Skeletal muscle cell (primary cell): ENCODE measurements around the gene TUBA4B.

Experiments
- DNase-seq: peaks from one replicate; pipeline ENCODE4 v3.0.0-alpha.2; 2010; ENCODE audit warnings: low read depth
- H3K4me3 ChIP-seq: 2 replicates; pipeline ENCODE4 v1.5.1; 2011; ENCODE audit warnings: low read depth, mild to moderate bottlenecking, control low read depth, low read length, moderate library complexity

The TUBA4B gene

GRCh38 chr2:219218217-219218731 is 34.8 kb upstream of the TUBA4B start:
- H3K4me3 ChIP-seq = peak overlapping the region; percentile 61
- DNase-seq = peak; percentile 45

GRCh38 chr2:219218732-219219701 is 34.0 kb upstream of the TUBA4B start, which contains the start of gene ABCB6:
ABCB6 (minus strand) TSS chr2:219218958; CDS start chr2:219218673, 285 bp downstream.
- H3K4me3 ChIP-seq = peak within 1 kb of the TSS; percentile 61
- DNase-seq = peak; percentile 84

- no peak overlapping the region for H3K4me3 ChIP-seq
- DNase-seq = no peak
Measured at GRCh38 chr2:219219784-219220532, 33.1 kb upstream of the TUBA4B start.

GRCh38 chr2:219220652-219221402 is 32.2 kb upstream of the TUBA4B start:
- H3K4me3 ChIP-seq = no peak overlapping the region
- no peak for DNase-seq

DNA sequence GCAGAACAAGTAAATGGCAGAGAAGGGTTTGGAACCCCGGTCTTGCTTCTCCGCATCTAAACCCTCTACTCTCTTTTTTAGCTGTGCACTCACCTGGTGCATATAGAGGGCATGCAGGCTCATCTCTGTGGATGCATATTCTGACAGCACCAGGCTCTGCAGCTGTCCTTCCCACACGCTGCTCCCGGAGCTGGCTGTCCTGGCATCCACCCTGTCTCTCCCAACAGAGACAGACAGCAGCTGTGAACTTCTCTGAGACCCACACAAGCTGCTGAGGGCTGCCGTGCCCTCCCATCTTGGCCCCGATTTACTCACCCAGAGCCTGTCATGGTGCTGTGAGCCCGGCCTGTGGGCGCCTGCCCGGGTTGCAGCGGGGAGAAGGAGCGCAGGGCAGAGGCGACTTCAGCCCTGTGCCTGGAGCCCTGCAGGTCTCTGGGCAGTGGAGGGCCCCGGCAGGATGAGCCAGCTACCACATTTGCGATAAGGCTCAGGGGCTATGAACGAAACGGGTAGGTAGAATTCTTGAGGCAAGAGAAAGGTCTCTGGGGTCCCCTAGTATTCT is 31.0 kb upstream of the TUBA4B start:
- H3K4me3 ChIP-seq = no peak overlapping the region
- DNase-seq = no peak

DNA sequence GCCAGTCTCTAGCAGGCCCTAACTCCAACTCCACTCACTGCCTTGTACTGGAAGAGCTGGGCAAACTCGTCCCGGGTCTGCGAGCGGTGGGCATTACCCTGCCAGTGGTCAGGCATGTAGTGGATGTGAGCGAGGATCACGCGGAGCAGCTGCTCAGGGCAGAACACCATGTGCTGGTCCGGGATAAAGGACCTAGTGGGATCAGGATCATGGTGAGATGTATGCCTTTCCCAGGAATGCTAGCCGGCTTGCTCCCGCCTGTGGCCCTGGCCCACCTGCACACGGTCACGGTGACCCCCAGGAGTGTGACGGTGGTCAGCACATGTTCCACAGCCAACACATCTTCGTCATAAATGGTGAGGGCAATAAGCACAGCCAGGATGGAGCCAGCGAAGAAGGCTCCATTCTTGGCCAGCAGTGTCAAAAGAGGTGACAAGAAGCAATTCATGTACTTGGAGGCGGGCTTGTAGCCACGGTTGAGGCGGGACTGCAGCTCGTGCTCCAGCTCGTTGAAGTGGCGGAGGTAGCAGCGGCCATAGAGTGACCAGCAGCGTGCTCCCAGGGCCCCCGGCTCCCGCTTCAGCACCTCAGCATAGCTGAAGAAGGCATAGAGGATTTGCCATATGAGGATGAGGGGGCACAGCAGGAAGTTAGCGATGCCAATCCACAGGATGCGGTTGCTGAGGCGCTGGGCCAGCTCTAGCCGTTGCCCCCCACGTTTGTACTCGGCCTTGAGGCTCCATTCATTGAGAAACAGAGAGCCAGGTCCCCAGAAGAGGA is 29.0 kb upstream of the TUBA4B start:
- DNase-seq = no peak
- no peak overlapping the region for H3K4me3 ChIP-seq

GRCh38 chr2:219225350-219225749 is 27.7 kb upstream of the TUBA4B start:
- DNase-seq = no peak
- H3K4me3 ChIP-seq = no peak overlapping the region

GRCh38 chr2:219228041-219228910 is 24.8 kb upstream of the TUBA4B start:
- DNase-seq = no peak
- H3K4me3 ChIP-seq = peak overlapping the region; percentile 77

GRCh38 chr2:219228911-219229304 is 24.1 kb upstream of the TUBA4B start:
- H3K4me3 ChIP-seq = peak overlapping the region; percentile 77
- no peak for DNase-seq

DNA sequence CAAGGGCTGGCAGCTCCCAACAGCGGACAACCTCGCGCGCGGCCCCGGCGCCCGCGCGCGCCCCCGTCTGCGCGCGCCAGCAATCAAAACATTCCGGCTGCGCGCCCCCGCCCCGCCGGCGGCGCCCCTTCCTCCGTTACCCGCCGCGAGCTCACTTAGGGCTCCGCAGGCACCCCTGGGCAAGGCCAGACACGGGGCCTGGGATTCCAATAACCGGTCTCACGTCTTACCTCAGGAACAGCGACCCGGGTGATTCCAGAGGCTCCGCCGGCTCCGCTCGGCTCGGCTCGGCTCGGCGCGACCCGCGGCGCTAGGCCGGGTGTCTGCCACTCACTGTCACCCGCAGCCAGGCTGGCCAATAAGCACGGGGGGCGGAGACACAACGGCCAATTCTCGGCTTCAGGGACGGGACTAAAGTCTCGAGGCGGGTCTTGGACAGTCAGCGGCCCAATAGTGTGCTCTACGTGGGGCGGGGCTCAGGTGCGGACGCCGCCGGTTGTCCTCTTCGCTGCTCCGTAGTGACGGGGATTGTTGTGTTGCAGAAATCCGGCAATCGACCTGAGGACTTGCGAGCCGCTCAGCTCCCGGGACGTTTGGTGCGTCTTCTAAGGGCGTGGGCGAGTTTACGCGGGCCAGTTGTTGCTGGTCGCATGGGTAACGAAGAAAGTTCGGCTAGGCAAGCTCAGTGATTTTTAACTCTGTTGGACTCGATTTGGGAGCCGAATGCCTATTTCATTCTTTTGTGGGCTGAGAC is 23.6 kb upstream of the TUBA4B start, which contains the start of the genes ANKZF1 and ATG9A:
Gene ANKZF1, plus strand, starts transcription at position 502 of the 754 bp plus-strand sequence. CDS start 452 bp downstream, outside the sequence.
Gene ATG9A, minus strand, starts transcription at position 332 of the 754 bp plus-strand sequence. CDS start 1,612 bp downstream, outside the sequence.
- DNase-seq = peak; percentile 97
- H3K4me3 ChIP-seq = peak within 1 kb of the TSS; percentile 77

- DNase-seq = no peak
- peak overlapping the region; percentile 77 for H3K4me3 ChIP-seq
Measured at GRCh38 chr2:219230059-219230540, 22.9 kb upstream of the TUBA4B start.

GRCh38 chr2:219234331-219234730 is 18.7 kb upstream of the TUBA4B start:
- DNase-seq = no peak
- no peak overlapping the region for H3K4me3 ChIP-seq

DNA sequence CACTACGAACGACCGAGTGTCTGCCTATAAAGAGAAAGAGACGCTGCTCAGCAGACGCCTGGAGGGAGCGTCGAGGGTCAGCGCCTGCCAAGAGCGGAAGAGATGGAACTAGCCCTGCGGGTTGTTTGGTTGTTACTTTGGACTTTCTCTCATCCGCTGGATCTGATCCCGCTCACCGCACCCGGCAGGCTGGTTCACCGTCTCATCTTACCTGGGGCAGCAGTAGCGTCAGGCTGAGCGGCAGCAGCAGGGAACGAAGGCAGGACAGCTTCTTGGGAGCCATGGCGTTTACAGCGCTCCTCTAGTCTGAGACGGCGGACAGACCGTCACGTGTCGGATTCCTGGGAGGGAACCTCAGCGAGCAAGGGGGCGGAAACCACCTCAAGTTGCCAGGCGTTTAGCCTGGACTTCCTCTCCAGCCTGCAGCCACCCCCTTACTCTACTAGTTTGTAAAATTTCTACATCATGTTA is 9.7 kb upstream of the TUBA4B start:
- H3K4me3 ChIP-seq = peak overlapping the region; percentile 25
- DNase-seq = no peak

DNA sequence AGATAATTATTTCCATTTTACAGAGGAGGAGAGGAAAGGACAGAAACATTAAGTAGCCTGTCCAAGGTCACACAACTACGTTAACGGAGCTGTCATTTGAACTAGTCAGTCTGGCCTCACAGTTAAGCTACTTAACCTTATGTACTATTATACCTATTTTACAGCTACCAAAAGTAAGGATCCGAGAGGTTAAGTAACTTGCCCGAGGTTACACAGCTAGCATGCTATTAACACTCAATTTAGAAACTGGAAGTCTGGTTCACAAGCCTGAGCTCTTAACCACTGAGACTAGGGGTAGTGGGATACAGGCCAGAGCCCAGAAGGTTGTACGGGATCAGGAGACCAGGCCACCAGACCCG is 8.3 kb upstream of the TUBA4B start:
- no peak for DNase-seq
- peak overlapping the region; percentile 90 for H3K4me3 ChIP-seq

GRCh38 chr2:219245148-219245898 is 7.7 kb upstream of the TUBA4B start, which contains the start of the genes GLB1L and STK16:
GLB1L (minus strand) TSS chr2:219245444; CDS start chr2:219243573, 1,871 bp downstream.
STK16 (plus strand) TSS chr2:219245479; CDS start chr2:219246000, 521 bp downstream.
- peak within 1 kb of the TSS; percentile 90 for H3K4me3 ChIP-seq
- DNase-seq = peak; percentile 84

GRCh38 chr2:219245899-219246230 is 7.2 kb upstream of the TUBA4B start:
- no peak for DNase-seq
- H3K4me3 ChIP-seq = peak overlapping the region; percentile 90
